ENCODE results near the gene FGD5.

The FGD5 gene, protein sequence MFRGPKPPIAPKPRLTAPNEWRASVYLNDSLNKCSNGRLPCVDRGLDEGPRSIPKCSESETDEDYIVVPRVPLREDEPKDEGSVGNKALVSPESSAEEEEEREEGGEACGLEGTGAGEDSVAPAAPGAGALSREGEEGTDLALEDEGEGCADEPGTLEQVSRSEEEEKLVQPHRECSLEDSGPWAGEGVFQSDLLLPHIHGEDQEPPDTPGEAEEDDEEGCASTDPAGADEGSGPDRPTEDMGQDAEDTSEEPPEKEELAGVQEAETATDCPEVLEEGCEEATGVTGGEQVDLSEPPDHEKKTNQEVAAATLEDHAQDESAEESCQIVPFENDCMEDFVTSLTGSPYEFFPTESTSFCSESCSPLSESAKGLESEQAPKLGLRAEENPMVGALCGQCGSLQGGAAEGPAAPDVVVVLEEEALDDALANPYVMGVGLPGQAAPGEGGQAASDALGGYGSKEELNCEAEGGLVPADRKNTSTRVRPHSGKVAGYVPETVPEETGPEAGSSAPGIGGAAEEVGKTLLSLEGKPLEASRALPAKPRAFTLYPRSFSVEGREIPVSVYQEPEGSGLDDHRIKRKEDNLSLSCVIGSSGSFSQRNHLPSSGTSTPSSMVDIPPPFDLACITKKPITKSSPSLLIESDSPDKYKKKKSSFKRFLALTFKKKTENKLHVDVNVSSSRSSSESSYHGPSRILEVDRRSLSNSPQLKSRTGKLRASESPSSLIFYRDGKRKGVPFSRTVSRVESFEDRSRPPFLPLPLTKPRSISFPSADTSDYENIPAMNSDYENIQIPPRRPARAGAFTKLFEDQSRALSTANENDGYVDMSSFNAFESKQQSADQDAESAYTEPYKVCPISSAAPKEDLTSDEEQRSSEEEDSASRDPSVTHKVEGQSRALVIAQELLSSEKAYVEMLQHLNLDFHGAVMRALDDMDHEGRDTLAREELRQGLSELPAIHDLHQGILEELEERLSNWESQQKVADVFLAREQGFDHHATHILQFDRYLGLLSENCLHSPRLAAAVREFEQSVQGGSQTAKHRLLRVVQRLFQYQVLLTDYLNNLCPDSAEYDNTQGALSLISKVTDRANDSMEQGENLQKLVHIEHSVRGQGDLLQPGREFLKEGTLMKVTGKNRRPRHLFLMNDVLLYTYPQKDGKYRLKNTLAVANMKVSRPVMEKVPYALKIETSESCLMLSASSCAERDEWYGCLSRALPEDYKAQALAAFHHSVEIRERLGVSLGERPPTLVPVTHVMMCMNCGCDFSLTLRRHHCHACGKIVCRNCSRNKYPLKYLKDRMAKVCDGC (N-terminal part only)

GRCh38 chr3:14818804-14819500 is at the start of gene FGD5:
Gene FGD5 (plus strand): TSS chr3:14818962. CDS start chr3:14819072, 110 bp downstream.
- no peak for DNase-seq (ENCODE audit: low read depth in 2 of 2)

DNA sequence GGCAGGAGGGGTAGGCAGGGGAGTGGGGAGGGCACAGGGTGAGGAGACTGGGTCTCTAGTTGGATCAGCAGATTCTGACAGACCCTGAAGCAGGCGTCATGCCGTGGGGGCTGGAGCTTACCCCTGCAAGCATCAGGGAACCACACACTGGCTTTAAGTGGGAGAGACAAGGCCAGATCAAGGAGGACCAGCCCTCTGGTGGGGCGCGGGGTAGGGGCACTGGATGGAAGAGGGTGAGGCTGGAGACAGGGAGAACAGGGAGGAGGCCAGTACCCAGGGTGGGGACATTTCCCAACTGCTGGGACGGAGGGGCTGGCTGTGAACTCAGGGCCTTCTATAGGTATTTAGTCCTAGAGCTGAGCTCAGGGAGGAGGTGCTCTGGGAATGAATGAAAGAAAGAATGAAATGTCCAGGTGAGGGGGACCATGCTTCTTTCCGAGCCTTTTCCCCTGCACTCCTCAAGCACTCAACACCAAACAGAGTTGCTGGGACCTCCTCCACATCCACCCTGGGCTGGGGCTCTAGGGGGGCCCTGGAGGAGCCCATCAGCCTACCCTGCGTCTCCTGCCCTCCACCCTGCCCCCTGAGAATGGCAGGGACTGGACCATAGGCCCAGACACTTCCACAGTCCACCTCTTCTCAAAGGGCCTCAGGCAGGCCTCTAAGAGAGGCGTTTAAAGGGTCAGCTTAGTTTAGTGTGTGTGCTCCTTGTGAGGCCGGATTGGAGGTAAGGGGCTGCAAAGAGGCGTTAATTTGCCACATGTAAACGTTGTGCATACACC is 49.0 kb upstream of the FGD5 start:
- DNase-seq (ENCODE audit: low read depth in 2 of 2): no peak

DNA sequence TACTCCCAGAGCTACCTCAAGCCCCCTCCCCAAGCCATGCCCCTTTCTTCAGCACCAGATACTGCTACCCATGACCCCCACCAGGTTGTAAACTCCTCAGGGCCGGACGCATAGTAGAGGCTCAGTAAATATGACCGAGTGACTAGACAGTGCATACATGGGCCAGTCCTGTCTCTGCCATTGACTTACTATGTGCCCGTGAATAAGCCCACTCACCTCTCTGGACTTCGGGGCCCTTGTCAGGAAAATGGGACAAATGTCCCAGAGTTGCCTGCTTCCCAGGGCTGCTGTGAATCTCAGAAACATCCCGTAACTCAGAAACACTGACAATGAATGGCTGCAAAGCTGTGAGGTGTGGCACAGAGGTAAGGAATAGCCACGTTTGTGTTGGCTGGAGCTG is 48.2 kb upstream of the FGD5 start:
- DNase-seq (ENCODE audit: low read depth in 2 of 2): no peak

DNA sequence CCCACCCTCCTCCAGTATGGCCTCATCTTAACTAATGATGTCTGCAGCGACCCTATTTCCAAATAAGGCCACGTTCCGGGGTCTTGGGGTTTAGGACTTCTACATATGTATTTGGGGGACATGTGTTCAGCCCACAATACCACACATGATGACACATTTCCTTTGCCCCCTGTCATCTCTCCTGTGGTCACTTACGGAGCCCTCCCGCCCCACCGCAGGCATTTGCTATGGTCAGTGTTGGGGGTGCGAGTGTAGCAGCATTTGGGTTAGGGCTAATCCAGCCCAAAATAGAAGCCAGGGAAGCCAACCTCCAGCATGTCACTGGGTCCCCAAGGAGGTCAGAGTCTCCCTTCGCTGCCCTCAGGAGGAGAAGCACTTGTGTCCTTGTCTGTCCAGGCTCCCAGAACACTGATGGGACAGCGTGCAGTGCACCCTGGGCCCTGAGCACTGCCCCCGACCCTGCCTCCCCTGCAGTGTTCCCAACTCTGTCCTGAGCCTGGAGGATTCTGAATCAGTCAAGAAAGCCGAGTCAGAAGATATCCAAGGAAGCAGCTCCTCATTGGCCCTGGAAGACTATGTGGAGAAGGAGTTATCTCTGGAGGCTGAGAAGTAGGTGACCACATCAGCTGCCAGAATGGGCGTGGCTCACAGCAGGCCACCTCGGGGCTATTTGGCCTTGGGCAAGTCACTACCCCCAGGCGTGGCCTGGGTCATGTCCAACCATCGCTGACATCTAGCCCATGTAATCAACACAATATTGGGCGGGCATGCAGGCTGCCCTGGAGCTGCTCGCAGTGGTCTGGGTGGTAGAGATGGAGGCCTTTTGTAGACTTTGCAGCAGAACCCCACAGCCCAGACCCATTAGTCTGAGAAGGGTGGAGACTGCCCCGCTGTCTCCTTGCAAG is 46.9 kb upstream of the FGD5 start:
- DNase-seq (ENCODE audit: low read depth in 2 of 2): no peak

- no peak for DNase-seq (ENCODE audit: low read depth in 2 of 2)
These were observed 46.1 kb upstream of the FGD5 start for GRCh38 chr3:14772533-14773138.

- no peak for DNase-seq (ENCODE audit: low read depth in 2 of 2)
These were observed 45.5 kb upstream of the FGD5 start for GRCh38 chr3:14773281-14773680.

GRCh38 chr3:14773691-14774128 is 45.1 kb upstream of the FGD5 start:
- no peak for DNase-seq (ENCODE audit: low read depth in 2 of 2)

GRCh38 chr3:14774431-14774830 is 44.3 kb upstream of the FGD5 start:
- no peak for DNase-seq (ENCODE audit: low read depth in 2 of 2)

DNA sequence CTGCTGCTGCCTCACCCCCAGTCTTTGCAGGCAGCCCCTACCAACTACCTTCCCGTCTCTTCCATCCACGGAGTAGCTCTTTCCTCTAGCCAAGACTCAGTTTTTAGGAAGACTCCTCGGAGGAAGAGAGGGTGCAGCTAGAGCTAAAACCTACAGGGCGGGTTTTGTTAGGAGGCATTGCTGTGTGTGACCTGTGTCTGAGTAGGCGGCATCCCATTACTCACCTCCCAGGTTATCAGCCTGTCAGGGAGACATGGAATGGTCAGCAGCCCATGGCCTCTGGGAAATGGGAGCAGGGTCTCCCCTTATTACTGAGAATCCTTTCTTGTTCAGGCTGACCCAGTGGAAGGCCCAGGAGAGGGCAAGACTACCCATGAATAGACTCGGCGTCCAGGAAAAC is 43.8 kb upstream of the FGD5 start:
- no peak for DNase-seq (ENCODE audit: low read depth in 2 of 2)

GRCh38 chr3:14775563-14775962 is 43.2 kb upstream of the FGD5 start:
- no peak for DNase-seq (ENCODE audit: low read depth in 2 of 2)

GRCh38 chr3:14779069-14779685 is 39.6 kb upstream of the FGD5 start:
- no peak for DNase-seq (ENCODE audit: low read depth in 2 of 2)

GRCh38 chr3:14780927-14781507 is 37.7 kb upstream of the FGD5 start:
- DNase-seq (ENCODE audit: low read depth in 2 of 2): no peak

DNA sequence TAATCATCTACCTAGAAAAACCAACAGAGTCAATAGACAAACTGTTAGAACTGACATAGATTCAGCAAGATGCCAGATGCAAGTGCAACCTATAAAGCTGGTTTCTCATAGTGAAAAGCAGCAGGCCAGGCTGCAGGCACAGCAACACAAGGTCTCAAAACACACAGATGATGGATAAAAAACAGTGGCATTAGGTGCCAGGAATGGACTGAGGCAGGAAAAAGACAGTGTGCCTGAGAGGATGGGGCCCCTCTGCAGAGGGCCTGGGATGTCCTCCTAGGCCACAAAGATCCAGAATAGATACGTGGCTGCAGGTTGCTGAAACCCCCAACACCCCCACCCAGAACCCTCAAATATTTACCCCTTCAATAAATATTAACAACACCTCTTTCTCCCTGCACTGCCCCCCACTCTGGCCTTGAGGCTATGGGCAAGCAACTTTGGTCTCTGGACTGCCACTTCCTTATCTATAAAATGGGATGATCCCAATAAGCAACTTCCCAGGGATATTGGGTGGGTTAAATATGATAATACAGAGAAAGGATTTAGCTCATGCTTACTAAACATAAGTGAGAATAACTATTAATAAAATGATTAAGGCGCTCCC is 35.2 kb upstream of the FGD5 start:
- DNase-seq (ENCODE audit: low read depth in 2 of 2): no peak

- DNase-seq (ENCODE audit: low read depth in 2 of 2): no peak
These were observed 34.6 kb upstream of the FGD5 start for GRCh38 chr3:14784087-14784681.

DNA sequence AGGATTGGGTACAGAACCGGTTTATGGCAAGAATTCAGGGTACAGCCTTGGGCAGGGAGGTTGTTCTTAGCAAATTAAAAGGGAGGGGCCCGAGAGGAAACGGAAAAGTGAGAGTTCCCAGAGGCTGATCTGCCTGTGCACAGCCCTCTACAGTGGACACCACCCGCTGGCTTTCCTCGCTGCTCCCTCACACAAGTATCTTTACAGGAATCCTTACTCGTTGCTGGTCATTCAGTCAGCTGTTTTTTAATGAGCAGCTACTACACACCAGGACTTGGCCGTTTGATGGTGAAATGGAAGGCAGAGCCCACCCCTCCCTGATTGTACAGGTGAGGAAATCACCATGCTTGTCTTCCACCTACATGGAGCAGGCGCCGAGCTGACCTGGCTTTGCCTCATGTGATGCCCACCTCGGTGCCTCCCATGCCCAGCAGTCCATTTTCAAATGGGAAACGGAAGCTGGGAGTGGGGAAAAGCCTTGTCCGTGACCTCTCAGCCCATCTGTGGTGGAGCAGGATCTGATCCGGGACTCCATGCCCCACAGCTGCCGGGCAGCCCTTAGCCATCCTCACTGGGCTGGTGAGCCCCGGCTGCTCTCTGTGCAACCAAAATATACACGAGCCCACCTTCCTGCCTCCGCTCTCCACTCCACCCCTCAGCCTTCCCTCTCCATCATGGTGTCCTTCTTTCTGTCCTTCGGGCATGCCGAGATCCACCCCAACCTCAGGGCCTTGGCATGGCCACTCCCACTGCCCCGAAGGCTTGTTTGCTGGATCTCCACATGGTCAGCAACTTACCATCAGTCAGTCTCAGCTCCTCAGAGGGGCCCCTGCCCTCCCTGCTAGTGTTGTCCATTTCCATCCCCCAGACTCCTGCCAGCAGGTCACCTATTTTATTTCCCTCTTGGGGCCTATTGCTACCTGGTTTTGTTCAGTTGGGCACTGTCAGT is 33.3 kb upstream of the FGD5 start:
- no peak for DNase-seq (ENCODE audit: low read depth in 2 of 2)

DNA sequence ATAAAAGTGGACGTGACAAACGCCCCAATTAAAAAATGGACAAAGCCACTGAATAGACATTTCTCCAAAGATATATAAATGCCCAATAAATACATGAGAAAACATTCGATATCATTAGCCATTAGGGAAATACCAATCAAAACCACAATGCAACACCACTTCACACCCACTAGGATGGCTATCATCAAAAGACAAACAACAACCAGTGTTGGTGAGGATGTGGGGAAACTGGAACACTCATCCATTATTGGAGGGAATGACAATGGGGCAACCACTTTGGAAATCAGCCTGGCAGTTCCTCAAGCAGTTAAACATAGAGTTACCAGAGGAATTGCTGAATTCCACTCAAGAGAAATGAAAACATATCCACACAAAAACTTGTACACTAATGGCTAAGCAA is 32.4 kb upstream of the FGD5 start:
- no peak for DNase-seq (ENCODE audit: low read depth in 2 of 2)

All from stimulated activated CD8-positive, alpha-beta memory T cell treated with anti-CD3 and anti-CD28 coated beads, Interleukin-7, amount 100 ng/mL, for 4 hours (primary cell).